Measurements from ENCODE around the gene TRIM38. TPM values are rescaled to one million over a fixed set of nuclear protein-coding genes. Genes with fewer than 3 reads are reported as not detected.
"Not testable (repeated sequence)": the region's sequence is repeated elsewhere in the genome, so short reads cannot be mapped to it uniquely, and the experiment has no call there.

Gene TRIM38
- total RNA-seq, 2 experiments from 2014 or later = 17.0 to 17.5 TPM

GRCh38 chr6:25946631-25947030 lies 16.0 kb upstream of the TRIM38 start:
- DNase-seq (peak in 2 of 14 experiments; percentile 20 to 45), ATAC-seq (ENCODE audit: poor library complexity) (no peak)
- H3K9me3 ChIP-seq (ENCODE audit: control insufficient read depth in 1 of 2, insufficient read depth in 1 of 2, low read length in 2 of 2) = no peaks in the 10 kb centered on the region
- H3K27me3 ChIP-seq (ENCODE audit: control insufficient read depth in 1 of 2, insufficient read depth in 2 of 2, low read length in 2 of 2) = no peaks in the 10 kb centered on the region
- POLR2A ChIA-PET = interaction anchor here (1.0 kb wide), 1 partner anchor 15 kb away, joined by 3 read pairs; no protein-coding TSS in a partner anchor
- TF ChIP-seq CTCF (IDR thresholded peaks at IDR 0.05) = no peak
- intact Hi-C loops (cut with DNase I, micrococcal nuclease) = loop anchor here in 1 of 2 experiments (5.0 kb wide), 1 partner anchor 389 kb away; no protein-coding TSS in a partner anchor
- CTCF ChIA-PET = interaction anchor here (0.7 kb wide), 1 partner anchor 1118 kb away, joined by 4 read pairs; no protein-coding TSS in a partner anchor
- Mint-ChIP-seq H3K36me3 (ENCODE audit: low read depth) (no peaks in the 10 kb centered on the region), H3K27me3 (peaks cover 10% of the 10 kb centered on the region), H3K9me3 (peaks cover 5% of the 10 kb centered on the region), H3K4me3 (no peak overlapping the region), H3K27ac (no peak overlapping the region), H3K4me1 (ENCODE audit: low read depth) (peaks cover 9% of the 10 kb centered on the region)
- no peak overlapping the region for H3K4me3 ChIP-seq (ENCODE audit: low read length)
- peaks cover 8% of the 10 kb centered on the region for H3K4me1 ChIP-seq (ENCODE audit: insufficient read depth, low read length)
- no peaks in the 10 kb centered on the region for H3K36me3 ChIP-seq (ENCODE audit: insufficient read depth, low read length)
- no peak overlapping the region for H3K27ac ChIP-seq (ENCODE audit: low read depth in 1 of 2, low read length in 2 of 2)

- H3K4me1 ChIP-seq (ENCODE audit: insufficient read depth, low read length); H3K9me3 ChIP-seq (ENCODE audit: control insufficient read depth in 1 of 2, insufficient read depth in 1 of 2, low read length in 2 of 2); H3K27ac Mint-ChIP-seq; H3K4me3 Mint-ChIP-seq; H3K36me3 ChIP-seq (ENCODE audit: insufficient read depth, low read length); H3K9me3 Mint-ChIP-seq; DNase-seq; ATAC-seq (ENCODE audit: poor library complexity); H3K27ac ChIP-seq (ENCODE audit: low read depth in 1 of 2, low read length in 2 of 2); H3K27me3 Mint-ChIP-seq; H3K27me3 ChIP-seq (ENCODE audit: control insufficient read depth in 1 of 2, insufficient read depth in 2 of 2, low read length in 2 of 2); H3K4me1 Mint-ChIP-seq (ENCODE audit: low read depth); H3K36me3 Mint-ChIP-seq (ENCODE audit: low read depth); CTCF ChIA-PET; H3K4me3 ChIP-seq (ENCODE audit: low read length): not testable (repeated sequence)
- intact Hi-C loops (cut with DNase I, micrococcal nuclease) = loop anchor here in 1 of 2 experiments (5.0 kb wide), 1 partner anchor 390 kb away; no protein-coding TSS in a partner anchor
- POLR2A ChIA-PET = interaction anchor here (0.6 to 1.0 kb wide), 2 partner anchors 14 to 1531 kb away, joined by 3 to 4 read pairs; no protein-coding TSS in a partner anchor
Observed at GRCh38 chr6:25947492-25947891, 15.1 kb upstream of the TRIM38 start.

GRCh38 chr6:25949695-25950094 lies 12.9 kb upstream of the TRIM38 start:
- ChIA-PET CTCF (interaction anchor here (0.6 kb wide), 1 partner anchor 52 kb away, joined by 4 read pairs; no protein-coding TSS in a partner anchor), POLR2A (no interaction called here)
- intact Hi-C loops (cut with DNase I, micrococcal nuclease) = loop anchor here in 1 of 2 experiments (5.0 kb wide), 1 partner anchor 392 kb away; no protein-coding TSS in a partner anchor
- Histone ChIP-seq H3K4me3 (ENCODE audit: low read length) (no peak overlapping the region), H3K36me3 (ENCODE audit: insufficient read depth, low read length) (no peaks in the 10 kb centered on the region), H3K27me3 (ENCODE audit: control insufficient read depth in 1 of 2, insufficient read depth in 2 of 2, low read length in 2 of 2) (no peaks in the 10 kb centered on the region), H3K4me1 (ENCODE audit: insufficient read depth, low read length) (peaks cover 8% of the 10 kb centered on the region), H3K9me3 (ENCODE audit: control insufficient read depth in 1 of 2, insufficient read depth in 1 of 2, low read length in 2 of 2) (no peaks in the 10 kb centered on the region), H3K27ac (ENCODE audit: low read depth in 1 of 2, low read length in 2 of 2) (no peak overlapping the region)
- TF ChIP-seq CTCF (IDR thresholded peaks at IDR 0.05) = no peak
- H3K4me1 Mint-ChIP-seq (ENCODE audit: low read depth) = peaks cover 9% of the 10 kb centered on the region
- no peak for DNase-seq
- peaks cover 5% of the 10 kb centered on the region for H3K27me3 Mint-ChIP-seq
- H3K9me3 Mint-ChIP-seq = peaks cover 5% of the 10 kb centered on the region
- no peak overlapping the region for H3K27ac Mint-ChIP-seq
- no peaks in the 10 kb centered on the region for H3K36me3 Mint-ChIP-seq (ENCODE audit: low read depth)
- no peak for ATAC-seq (ENCODE audit: poor library complexity)
- H3K4me3 Mint-ChIP-seq = no peak overlapping the region

GRCh38 chr6:25950297-25950696 lies 12.3 kb upstream of the TRIM38 start:
- DNase-seq (no peak), ATAC-seq (ENCODE audit: poor library complexity) (no peak)
- intact Hi-C loops (cut with DNase I, micrococcal nuclease) = no loop called here
- Mint-ChIP-seq H3K27ac (no peak overlapping the region), H3K27me3 (peaks cover 5% of the 10 kb centered on the region), H3K36me3 (ENCODE audit: low read depth) (no peaks in the 10 kb centered on the region), H3K9me3 (peaks cover 5% of the 10 kb centered on the region), H3K4me3 (no peak overlapping the region), H3K4me1 (ENCODE audit: low read depth) (peaks cover 9% of the 10 kb centered on the region)
- H3K4me1 ChIP-seq (ENCODE audit: insufficient read depth, low read length) = peaks cover 8% of the 10 kb centered on the region
- TF ChIP-seq CTCF (IDR thresholded peaks at IDR 0.05) = no peak
- POLR2A ChIA-PET = no interaction called here
- H3K27me3 ChIP-seq (ENCODE audit: control insufficient read depth in 1 of 2, insufficient read depth in 2 of 2, low read length in 2 of 2) = no peaks in the 10 kb centered on the region
- CTCF ChIA-PET = no interaction called here
- H3K36me3 ChIP-seq (ENCODE audit: insufficient read depth, low read length) = no peaks in the 10 kb centered on the region
- no peak overlapping the region for H3K27ac ChIP-seq (ENCODE audit: low read depth in 1 of 2, low read length in 2 of 2)
- no peaks in the 10 kb centered on the region for H3K9me3 ChIP-seq (ENCODE audit: control insufficient read depth in 1 of 2, insufficient read depth in 1 of 2, low read length in 2 of 2)
- H3K4me3 ChIP-seq (ENCODE audit: low read length) = no peak overlapping the region
